T-helper 2 cell (primary cell): Measurements from ENCODE around the gene DNAJC12.
"Not testable (repeated sequence)": the region's sequence is repeated elsewhere in the genome, so short reads cannot be mapped to it uniquely, and the experiment has no call there.

Experiments
- DNase-seq, 5 experiments: peaks; one replicate each; pipeline versions ENCODE4 v3.0.0 to v3.0.0-alpha.2; 2012 to 2022
- total RNA-seq, 2 donors: gene quantifications; one replicate each; lab custom pipeline; 2026; lab: John Stamatoyannopoulos, UW

DNAJC12 gene
- total RNA-seq: 0 to 0.20 reads per million in 2 donors

DNA sequence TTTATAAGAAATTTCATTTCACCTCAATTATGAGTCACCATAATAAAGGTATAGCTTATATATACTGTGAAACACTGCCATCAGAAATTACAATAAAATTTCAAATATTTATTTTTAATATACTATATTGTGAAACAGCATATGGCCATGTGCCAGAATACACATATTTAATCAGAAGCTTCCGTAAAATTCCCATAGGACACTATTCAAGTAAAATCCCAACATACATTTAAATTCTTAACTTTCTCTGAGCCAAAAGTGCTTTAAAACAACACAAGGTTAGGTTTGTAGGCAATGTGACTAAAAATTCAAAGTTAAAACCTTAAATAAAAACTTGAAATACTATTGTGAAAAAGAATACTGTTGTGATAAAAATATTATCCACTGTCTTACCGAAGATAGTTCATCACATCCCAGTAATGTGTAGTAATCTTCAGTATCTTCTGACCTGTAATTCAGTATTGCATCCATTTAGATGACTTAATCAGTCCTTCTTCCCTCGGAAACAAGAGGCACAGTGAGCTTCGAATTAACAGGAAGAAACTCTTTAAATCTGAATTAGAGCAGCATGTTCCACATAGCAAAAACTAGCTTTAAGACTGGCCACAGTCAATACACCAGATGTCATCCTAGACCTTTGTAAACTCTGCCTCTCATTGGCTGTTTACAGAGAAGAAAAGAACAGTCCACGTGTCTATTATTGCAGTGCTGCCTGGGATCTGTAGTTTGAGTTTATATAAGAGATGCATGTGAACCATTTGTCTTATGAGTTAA lies at the start of gene DNAJC12:
Gene DNAJC12 (minus strand): TSS at position 648 of the 774 bp plus-strand sequence. CDS start 177 bp downstream, at position 471.
- peak in 1 of 5 experiments; percentile 67 for DNase-seq

DNA sequence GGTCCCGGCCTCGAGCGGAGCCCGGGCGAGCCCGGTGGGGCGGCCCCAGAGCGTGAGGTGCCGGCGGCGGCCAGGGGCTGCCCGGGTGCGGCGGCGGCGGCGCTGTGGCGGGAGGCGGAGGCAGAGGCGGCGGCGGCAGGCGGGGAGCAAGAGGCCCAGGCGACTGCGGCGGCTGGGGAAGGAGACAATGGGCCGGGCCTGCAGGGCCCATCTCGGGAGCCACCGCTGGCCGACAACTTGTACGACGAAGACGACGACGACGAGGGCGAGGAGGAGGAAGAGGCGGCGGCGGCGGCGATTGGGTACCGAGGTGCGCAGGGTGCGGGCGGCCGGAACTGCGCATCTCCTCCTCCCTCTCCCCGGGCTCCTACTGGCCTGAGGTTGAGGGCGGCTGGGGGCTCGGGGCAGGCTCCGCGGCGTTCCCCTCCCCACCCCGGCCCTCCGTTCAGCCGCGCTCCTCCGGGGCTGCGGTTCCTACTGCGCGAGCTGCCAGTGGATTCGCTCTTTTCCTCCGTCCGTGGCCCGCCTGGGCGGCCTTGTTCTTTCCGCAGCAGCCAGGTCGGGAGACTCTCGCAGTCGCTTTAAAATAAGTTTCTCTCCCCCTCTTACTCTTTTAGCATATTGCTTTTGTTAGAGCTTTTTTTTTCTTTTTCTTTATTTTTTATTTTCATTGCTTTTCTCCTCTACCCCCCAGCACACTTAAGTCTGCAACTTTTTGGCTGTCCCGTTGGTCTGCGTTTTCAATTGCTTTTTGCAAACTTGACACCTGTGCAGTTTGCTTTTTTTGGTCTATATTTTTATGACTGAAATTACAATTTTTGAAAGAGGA lies 47.1 kb upstream of the DNAJC12 start:
- DNase-seq: peak; percentile 58 to 90 (median 75)

DNA sequence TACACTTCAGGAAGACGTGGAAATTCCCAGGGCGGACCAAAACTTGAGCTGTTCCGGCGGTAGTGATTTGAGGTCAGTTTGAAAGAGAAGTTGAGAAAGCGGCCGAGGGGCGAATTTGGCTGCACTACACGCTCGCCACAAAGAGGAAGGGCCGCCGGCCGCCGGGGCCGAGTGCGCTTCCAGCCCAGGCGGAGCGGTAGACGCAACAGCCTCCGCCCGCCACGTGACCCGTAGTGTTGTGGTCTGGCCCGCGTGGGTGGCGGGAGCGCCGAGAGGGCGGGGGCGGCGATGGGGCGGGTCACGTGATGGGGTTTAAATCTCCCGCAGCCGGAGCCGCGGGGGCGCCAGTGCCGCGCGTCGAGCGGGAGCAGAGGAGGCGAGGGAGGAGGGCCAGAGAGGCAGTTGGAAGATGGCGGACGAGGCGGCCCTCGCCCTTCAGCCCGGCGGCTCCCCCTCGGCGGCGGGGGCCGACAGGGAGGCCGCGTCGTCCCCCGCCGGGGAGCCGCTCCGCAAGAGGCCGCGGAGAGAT lies 46.4 kb upstream of the DNAJC12 start, which contains the start of gene SIRT1:
Gene SIRT1 (plus strand): TSS at position 344 of the 529 bp plus-strand sequence. CDS start 66 bp downstream, at position 410.
- peak; percentile 81 to 96 (median 91) for DNase-seq

DNA sequence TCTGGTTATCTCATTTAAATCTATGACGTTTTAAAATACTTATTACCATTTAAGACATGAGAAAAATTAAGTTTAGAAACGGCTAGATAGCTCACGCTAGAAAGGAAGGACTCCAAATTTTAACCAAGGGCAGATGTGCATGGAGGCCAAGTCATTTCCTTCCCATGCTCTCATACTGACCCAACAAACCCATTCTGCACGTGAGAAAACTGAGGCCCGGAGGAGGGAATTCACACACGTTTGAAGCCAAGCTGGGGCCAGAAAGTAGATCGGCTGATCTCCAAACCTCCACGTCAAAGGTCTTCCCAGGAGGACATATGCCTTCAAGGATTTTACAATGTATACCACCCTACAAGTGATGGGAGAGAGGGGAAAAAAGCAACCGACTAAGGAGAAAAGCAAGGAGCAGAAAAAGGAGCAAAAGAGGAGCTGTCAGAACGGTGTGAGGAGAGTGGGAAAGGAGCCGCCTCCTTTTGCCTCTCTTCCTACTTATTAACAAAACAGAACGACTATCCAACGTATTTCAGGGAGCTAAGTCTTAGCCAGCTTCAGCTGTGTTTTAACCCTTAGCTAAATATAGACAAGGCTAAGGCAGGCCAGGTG lies 45.8 kb upstream of the DNAJC12 start:
- DNase-seq: no peak

DNA sequence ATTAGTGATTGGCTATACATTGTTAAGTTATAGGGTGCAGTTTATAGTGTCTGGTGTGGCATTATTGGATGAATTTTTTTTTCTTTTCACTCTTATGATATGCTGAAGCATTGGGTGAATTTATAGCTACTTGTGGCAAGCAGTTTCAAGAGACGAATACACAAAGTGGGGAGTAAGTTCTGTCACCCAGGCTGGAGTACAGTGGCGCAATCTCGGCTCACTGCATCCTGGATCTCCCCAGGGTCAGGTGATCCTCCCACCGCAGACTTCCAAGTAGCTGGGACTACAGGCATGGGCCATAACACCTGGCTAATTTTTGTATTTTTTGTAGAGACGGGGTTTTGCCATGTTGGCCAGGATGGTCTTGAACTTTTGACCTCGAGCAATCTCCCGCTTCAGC lies 40.1 kb upstream of the DNAJC12 start:
- no peak for DNase-seq

DNA sequence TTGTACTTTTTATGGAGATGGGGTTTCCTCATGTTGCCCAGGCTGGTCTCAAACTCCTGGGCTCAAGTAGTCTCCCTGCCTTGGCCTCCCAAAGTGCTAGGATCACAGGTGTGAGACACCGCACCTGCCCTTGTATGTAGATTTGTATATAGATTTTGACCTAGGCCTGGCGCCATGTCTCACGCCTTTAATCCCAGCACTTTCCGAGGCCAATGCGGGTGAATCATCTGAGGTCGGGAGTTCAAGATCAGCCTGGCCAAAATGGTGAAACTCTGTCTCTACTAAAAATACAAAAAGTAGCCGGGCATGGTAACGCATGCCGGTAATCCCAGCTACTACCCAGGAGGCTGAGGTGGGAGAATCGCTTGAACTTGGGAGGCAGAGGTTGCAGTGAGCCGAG lies 39.4 kb upstream of the DNAJC12 start:
- not testable (repeated sequence) for DNase-seq

DNA sequence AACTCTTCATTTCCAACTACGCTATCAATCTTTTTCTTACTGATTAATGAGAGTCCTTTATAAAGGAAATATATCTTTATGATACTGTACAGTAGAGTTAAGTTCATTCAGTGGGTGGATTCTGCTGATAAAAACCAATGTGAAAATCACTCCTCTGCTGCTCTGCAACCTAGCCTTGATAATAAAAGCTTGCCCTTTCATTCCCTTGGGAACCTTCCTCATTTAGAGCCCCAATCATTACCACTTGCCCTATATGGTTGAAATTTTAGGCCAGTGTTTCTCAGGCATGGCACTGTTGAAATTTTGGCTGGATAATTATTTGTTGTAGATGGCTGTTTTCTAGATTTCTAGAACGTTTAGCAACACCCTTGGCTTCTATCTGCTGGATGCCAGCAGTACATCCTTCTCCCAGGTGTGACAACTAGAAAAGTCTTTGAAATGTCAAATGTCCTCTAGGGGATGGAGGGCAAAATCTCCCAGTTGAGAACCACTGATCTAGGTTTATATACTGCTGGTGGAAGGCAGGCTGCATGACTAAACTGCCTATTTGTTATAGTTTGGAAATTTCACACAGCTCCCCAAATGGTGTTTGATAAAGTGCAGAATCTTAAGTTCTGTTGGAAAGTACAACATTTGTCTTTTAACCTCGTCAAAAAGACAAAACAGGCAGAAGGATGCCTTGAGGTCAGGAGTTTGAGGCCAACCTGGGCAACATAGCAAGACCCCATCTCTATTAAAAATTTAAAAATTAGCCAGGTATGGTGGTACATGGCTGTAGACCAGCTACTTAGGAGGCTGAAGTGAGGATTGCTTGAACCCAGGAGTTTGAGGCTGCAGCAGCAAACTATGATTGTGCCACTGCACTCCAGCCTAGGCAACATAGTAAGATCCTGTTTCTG lies 37.6 kb upstream of the DNAJC12 start:
- no peak for DNase-seq

DNA sequence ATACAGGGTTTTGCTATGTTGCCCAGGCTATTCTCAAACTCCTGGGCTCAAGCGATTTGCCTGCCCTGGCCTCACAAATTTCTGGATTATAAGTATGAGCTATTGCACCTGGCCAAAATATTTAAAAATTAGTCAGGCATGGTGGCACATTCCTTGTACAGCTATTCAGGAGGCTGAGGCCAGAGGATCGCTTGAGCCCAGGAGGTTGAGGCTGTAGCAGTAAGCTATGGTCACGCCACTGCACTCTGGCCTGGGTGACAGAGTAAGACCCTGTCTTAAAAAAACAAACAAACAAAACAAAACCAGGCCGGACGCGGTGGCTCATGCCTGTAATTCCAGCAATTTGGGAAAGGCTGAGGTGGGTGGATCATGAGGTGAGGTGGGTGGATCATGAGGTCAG lies 32.0 kb upstream of the DNAJC12 start:
- no peak for DNase-seq

DNA sequence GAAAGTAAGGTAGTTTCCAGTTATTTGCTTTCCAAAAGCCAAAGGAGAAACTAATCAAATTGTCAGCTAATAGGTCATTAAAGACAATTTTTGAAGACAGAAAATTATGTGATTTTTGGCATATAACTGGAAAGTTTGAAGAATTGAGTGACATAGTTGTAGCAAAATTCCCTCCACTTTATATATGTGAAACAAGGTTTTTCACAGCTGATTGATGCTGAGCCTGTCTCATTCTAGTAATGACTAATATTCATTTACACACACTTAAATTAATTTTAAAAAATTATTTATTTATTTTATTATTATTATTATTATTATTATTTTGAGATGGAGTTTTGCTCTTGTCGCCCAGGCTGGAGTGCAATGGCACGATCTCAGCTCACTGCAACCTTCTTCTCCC lies 30.1 kb upstream of the DNAJC12 start:
- DNase-seq: no peak

DNA sequence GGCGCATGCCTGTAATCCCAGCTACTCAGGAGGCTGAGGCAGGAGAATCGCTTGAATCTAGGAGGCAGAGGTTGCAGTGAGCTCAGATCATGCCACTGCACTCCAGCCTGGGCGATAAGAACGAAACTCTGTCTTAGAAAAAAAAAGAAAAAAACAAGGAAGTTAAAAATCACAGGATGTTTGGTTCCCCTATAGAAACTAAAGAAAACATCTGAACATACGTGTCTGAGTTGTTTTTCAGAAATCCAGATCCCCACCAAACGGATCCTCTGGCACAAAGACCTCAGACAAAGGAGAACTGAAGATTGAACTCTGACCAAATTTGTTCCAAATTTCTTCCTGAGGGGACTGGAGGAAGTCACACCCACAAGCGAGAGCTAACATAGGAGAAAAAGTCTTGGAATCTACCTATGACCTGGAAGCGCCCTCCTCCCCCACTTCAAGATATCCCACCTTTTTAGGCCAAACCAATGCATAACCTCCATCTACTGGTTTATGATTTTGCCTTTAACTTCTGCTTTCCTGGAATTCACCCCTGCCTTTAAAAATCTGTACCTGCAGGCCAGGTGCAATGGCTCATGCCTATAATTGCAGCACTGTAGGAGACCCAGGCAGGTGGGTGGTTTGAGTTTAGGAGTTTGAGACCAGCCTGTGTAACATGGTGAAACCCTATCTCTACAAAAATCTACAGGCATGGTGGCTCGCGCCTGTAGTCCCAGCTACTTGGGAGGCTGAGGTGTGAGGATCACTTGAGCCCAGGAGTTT lies 26.8 kb upstream of the DNAJC12 start:
- DNase-seq: no peak

DNA sequence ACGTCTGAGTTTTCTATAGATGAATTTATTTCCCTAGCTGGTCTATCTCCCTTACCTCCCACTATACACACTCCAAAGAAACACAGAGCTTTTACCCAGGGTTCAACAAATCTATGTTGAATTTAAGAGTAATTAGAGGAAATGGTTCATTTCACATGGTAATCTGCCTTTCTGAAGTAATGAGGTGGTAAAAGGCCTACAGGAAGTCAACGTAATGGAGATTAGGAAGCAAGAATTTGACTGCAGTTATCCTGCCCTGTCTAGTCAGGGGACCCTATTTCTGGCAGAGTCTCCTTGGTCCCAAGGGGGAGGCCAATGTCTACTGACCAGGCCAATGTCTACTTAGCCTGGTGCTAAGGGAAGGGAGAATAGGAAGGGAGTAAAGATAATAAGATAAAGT lies 25.1 kb upstream of the DNAJC12 start:
- no peak for DNase-seq

DNA sequence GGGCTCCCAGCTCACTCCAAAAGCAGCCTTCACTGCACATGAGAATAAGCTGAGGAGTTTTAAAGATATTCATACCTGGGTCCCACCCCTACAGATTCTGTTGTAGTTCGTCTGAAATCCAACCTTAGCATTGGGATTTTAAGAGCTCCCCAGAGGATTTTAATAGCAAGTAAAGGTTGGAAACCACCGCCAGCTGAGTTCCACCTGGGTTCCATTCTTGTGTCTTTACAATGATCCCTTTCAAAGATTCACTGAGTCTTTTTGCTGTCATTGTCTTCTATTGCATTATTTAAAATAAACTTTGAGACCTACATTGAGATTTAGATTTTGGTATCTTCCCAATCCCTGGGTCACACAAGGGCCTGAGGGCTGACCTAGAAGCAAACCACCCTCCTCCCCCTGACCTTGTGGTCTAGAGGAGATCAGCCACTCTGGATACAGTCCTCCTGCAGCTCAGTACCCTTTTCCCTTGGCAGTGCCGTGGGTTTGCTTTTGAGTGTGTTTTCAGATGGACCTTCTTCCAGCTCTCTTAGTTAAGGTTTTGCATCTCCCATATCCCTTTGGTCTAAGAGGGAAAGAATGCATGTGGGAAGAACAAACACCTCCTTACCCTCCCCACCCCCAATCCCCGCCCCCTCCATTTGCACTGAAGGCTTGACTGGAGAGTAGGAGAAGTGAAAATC lies 23.9 kb upstream of the DNAJC12 start:
- DNase-seq: no peak

DNA sequence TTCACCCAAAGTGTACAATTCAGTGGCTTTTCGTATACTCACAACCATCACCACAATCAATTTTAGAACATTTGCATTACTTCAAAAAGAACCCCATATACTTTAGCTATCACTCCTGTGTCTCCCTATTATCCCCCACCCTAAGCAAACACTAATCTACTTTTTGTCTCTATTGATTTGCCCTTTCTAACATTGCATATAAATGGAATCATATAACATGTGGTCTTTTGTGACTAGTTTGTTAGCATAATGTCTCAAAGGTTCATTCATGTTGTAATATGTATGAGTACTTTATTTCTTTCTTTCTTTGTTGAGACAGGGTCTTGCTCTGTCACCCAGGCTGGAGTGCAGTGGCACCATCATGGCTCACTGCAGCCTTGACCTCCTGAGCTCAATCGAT lies 21.0 kb upstream of the DNAJC12 start:
- no peak for DNase-seq

DNA sequence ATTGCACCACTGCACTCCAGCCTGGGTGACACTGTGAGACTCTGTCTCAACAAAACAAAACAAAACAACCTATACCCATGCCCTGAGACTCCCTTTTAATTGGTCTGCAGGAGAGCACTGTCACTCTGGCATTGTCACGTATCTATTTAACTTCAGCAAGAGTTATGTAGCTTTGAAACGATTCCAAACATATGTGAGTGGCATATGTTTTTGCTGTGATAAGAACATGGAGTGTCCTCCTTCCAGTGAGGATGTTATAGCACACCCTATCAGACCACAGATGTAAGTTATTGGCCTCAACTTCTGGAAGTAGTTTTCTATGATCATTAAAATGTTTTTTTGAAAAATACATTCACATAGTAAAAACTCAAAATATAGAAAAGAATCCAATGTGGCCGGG lies 15.5 kb upstream of the DNAJC12 start:
- DNase-seq: no peak

DNA sequence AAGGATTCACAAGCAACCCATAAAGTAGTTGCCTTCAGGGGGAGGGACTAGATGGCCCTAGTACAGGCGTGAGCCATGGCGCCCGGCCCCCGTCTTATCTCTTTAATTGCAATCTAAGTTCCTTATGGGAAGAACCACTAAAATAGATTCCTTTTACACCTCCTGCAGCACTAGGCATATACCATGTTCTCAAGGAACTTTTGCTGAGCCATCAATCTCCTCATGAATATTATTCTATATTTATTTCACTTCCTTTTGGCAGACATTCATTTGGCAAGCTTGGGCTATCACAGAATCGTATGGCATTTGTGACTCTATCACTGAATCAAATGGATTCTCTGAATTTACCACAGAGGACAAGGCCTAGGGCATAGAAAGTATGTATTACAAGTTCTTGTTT lies 14.8 kb upstream of the DNAJC12 start:
- no peak for DNase-seq

DNA sequence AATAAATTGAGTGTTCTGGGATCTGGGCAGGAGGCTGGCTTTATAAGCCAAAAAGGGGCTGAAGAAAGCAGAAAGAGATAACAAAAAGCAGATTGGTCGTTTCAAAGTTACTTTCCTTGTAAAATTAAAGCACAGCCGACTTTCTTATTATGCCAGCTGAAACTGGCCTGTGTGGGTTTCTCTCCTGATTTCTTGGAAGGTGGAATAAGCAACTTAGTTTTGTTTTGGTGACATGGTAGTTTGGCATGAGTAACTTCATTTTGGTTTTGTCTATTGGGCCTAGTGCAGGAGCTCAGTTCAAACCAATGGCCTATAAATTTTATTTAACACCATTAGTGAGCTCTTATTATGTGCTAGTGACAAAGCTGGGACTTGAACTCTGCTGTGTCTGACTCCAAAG lies 13.2 kb upstream of the DNAJC12 start:
- DNase-seq: no peak

DNA sequence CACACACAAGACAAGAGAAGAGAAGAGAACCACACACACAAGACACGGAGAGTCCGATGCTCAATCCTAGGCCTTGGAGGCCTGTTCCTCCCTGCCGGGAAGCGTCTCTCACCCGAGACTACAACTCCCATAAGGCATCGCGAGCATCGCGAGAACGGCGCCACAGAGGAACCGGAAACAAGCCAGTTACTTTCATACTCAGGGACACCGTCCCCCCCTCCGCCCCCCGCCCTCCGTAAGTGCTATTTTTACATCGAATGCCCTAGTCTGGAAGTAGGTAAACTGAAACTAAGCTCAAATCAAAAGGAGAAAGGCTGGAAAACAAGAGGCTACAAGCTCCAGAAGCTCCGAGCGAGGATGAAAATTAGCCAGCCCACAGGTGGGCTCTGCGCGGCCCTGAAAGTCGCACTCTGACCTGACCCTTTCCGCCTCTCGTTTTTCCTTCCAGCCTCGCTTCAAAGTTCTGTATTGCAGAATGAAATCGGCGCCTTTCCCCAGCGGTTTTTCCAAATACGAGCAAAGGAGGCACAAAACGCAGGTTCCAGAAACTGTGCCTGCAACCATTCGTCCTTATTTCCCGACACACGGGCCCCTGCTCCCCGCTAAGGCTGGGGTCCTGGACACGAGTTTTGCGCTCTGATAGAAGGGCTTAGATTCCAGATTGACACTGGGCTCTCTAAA lies 11.5 kb upstream of the DNAJC12 start:
- peak; percentile 73 to 96 (median 86) for DNase-seq

DNA sequence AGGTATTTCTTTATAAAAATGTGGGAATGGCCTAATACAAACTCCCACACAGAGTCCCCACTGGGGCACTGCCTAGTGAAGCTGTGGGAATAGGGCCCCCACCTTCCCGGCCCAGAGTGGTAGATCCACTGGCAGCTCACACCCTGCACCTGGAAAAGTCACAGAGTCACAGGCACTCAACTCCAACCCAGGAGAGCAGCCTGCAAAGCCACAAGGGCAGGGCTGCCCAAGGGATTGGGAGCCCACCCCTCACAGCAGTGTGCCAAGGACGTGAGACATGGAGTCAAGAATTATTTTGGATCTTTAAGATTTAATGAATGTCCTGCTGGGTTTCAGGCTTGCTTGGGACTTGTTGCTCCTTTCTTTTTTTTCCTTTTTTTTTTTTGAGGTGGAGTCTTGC lies 5.3 kb upstream of the DNAJC12 start:
- no peak for DNase-seq

DNA sequence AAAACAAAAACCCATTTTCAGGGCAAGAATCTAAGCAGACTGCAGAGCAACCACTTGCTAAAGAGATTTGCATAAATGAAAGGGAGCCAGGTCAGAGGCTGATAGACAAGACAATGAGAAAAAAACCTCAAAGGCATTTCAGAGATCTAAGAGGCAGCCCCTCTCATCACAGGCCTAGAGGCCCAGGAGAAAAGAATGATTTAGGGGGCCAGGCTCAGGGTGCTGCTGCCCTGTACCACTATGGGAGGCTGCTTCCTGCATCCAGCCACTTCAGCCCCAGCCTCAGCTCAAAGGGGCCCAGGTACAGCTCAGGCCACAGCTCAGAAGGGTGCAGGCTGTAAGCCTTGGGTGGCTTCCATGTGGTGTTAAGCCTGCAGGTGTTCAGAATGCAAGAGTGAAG lies 3.7 kb upstream of the DNAJC12 start:
- DNase-seq: no peak

DNA sequence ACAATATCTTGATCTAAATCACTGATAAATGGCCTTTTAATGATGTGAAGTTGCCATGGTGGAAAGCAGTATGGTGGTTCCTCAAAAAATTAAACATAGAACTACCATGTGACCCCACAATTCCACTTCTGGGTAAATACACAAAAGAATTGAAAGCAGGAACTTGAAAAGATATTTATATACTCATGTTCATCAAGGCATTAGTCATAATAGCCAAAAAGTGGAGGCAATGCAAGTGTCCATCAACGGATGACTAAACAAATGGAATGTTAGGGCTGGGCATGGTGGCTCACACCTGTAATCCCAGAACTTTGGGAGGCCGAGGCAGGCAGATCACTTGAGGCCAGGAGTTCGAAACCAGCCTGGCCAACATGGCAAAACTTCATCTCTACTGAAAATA lies 2.0 kb upstream of the DNAJC12 start:
- no peak for DNase-seq
